ENCODE measurements around the gene DPYD.

Gene DPYD

DNA sequence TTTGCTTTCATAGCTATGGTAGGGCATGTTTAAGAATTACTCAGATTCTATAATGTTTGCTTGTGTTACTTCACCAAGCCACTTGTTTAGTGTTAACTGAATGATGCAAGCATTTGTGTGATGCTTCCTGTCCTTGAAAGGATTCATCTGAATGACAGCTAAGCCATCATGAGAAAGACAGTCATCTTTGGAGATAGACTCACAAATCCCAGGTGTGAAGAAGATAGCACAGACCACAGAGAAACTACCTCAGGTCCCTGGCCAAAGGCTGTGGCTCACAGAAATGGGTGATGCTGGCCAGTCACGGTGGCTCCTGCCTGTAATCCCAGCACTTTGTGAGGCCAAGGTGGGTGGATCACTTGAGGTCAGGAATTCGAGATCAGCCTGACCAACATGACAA is 321.4 kb downstream of the DPYD start:
- no peak for DNase-seq

DNA sequence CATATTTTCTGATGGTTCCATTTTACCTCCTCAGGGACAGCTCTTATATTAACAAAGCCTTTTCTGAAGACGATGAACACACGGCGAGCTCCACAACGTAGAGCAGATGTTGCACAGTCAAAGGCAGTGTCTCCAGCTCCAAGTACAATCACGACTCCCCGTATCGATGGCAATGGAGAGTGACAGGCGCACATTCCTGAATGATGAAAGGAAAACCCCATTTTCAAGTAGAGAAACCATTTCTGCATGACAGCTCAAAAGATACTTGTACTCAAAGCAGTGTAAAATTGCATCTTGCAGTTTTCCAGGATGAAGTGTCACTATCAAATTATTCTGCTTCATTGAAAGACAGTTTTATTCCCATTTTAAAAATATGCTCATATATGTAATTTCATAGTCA is 327.6 kb downstream of the DPYD start:
- DNase-seq, result no peak

DNA sequence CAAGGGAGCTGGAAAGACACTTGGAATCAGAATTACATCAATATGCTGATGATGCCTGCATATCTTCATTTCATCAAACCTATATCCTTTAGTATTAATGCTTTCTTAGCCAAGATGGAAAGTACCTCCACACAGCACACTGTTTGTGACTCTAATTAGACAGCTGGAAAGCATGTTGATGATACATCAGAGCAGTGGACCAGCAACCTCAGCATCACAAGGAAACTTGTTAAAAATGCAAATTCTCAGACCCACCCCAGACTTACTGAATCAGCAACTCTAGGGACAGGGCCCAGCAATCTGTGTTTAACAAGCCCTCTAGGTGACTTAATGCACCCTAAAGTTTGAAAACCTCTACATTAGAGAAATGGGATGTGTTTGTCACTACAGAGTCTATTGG is 332.1 kb downstream of the DPYD start:
- DNase-seq, result no peak

GRCh38 chr1:97581614-97582051 is 339.2 kb downstream of the DPYD start:
- no peak for DNase-seq

GRCh38 chr1:97577613-97578012 is 343.2 kb downstream of the DPYD start:
- no peak for DNase-seq

DNA sequence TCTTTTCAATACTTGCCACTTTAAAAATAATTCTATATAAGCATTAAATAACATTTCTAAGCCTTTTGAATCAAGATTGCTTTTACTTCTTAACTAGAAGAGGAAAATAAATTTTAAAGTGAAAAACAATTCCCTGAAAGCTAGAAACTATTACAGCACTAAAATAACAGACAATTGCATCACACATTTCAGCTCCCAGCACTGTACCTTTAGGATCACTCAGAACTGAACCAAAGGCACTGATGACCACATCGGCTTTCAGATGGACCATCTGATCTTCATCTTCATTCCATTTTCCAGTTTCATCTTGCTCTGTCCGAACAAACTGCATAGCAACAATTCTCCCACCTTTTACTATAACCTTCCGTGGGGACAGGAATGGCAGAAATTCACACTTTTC is 347.3 kb downstream of the DPYD start:
- DNase-seq, result no peak

DNA sequence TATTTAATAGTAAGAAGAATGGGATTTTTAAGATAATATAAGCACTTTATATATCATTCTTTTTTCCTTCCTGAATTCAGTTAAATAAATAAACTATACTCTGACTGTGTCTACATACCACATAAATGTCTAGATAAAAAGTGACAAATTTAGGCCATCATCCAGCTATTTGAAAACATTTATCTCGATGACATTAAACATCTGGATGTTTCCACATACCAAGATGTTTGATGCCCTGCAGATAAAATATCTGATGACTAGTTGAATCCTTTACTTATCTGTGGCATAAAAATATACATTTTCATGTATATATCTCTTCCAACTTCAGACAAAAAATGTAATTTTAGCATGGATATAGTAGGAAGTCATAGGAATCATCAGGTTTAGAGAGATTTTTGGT is 348.3 kb downstream of the DPYD start:
- DNase-seq, result no peak

DNA sequence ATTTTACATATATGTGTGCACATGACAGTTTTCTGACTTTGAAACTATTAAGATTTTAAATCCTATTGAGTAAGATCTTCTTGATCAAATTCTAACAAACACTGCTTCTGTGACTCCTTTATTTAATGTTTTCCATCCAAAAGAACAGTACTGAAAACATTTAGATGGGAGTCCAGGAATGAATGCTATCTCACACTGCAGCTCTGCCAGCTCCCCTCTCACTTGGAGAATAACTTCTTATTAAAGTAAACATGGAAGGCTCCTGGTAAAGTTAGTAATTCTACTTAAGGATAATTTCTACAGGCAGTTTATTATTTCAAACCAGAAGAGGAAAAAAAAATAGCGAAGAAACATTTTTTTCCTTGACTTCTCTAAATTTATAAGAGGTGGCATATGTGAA is 349.1 kb downstream of the DPYD start:
- no peak for DNase-seq

- no peak for DNase-seq
Measured at GRCh38 chr1:97570691-97571090, 350.1 kb downstream of the DPYD start.

DNA sequence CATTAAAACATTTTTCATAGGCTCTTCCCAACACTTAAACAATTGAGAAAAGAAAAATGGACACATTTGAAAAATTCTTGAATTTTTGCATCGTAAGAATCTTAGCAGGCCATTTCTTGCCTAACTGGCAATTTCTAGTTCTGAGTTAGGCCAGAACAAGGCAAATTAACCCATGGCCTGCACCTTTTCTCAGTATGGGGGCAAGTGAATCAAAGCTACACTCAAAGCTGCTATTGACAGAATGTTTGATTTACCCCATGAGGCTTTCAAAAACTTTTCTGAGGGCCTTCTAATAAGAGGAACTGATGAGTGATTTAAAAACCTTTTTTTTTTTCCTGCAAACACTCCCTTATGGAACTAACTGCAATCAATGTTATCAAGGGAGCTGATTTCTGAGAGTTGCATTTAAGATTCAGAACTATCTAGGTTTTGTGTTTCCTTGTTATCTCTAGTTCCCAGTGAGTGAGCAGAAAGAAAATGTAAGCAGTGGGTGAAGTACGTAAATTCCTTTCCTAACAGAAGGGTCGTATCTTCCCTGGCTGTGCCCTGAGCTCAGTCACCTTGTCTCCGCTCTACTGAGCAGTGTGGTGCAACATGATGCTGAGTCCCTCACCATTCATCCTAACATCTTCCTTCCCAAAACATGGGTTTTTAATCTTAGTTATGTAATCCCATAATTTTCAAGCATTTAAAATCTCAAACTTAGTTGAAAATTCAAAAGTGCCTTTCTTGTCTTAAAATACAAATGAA is 353.7 kb downstream of the DPYD start:
- DNase-seq, result no peak

DNA sequence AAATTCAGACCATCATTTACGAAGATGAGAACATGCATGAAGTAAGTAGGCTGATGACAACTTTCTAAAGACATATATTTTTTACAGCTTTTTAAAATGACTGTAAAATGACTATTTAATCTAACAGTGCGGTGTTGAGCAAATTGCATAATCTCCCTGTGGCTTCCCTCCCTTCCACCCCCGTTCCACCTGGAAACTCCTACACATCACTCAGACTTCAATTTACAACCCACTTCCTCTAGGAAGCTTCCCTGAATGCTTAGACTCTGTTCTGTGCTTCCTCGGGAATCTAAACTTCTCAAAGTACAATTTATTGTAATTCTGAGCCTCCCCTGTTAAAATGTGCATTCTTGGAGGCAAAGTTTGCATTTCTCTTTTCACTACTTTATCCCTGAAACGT is 354.9 kb downstream of the DPYD start:
- DNase-seq, result no peak

GRCh38 chr1:97563926-97564325 is 356.9 kb downstream of the DPYD start:
- no peak for DNase-seq

DNA sequence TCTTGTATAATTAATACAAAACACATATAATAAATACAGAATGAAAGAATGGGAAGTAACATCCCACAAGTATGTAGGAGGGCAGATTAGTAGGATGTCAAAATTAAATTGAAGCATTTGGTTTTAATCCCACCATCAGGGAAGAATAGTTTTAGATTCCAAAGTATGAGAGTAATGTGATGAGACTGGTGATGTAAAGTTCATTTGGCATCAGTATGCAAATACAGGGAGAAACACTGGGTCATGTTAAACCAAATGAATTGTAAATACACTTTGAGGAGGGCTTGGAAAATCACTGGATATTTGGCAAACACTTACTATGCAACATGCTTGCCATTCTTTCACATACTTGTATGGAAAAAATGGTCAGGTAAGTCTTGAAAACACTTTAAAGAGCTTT is 358.8 kb downstream of the DPYD start:
- no peak for DNase-seq

DNA sequence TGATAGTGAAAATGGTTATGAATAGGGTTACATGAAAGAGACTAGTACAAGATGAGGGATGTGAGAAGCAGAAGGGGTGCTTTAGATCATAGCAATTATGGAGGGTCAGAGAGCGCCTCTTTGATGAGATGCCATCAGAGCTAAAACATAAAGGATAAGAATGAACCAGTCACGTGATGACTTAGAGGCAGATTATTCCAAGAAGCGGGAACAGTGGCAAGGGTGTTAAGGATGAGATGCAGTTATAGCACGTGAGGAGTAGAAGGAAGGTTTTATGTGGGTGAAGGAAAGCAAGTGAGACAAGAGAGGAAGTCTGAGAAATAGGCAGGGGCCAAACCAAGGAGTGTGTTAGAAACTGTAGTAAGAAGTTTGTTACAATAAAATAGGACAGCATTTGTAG is 360.1 kb downstream of the DPYD start:
- DNase-seq, result no peak

- DNase-seq, result no peak
Measured at GRCh38 chr1:97553971-97554370, 366.9 kb downstream of the DPYD start.

DNA sequence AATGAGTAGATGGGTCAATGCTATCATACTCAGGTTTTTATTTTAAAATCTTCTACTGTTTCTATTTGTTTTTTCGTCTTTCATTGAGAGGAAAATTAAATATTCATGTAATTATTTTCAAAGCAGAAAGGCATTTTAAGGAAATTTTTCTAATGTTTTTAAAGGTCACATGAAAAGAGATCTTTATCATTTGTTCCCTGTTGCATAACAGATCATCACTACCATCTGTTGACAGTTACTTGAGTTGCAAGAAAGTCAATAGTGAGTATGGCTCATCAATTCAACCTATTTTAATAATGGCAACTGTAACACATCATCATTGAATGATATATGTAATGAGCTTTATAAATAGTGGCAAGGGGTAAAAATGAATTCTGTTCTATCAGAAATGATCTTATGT is 369.7 kb downstream of the DPYD start:
- DNase-seq, result no peak

- DNase-seq, result no peak
Measured at GRCh38 chr1:97545446-97545845, 375.4 kb downstream of the DPYD start.

DNA sequence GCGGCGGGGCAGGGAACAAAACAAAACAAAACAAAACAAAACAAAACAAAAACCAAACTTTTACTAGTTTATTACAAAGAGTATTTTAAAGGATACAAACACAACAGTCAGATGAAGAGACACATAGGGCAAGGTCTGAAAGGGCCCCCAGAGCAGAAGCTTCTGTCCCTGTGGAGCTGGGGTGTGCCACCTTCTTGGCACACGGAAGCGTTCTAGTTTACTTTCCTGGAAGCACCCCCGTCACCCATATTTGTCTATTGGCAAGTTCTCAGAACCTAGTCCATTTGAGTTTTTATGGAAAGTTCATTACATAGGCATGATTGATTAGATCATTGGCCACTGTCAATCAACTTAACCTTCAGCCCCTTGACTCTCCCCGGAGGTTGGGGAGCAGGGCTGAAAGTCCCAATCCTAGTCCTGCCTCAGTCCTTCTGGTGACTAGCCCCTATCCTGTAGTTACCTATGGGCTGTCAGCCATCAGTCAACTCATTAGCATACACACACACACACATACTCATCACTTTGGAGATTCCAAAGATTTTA is 380.4 kb downstream of the DPYD start:
- DNase-seq, result no peak

DNA sequence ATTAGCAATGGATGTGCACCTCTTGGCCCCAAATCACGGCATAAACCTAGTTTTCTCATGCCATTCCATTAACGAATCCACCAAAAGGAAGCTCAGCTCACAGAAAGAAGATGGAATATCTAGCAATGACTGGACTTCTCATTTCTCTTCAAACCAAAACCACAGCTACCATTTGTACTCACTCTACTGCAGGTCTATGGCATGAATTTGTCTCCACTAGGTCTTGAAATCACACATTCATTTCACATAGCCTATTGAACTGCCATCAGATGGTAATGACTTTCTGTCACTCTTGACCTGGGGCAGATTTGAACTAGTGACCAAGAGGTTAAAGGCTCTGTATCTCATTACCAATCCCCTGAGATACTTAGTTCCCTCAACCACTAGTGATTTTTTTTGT is 382.7 kb downstream of the DPYD start:
- DNase-seq, result no peak

DNA sequence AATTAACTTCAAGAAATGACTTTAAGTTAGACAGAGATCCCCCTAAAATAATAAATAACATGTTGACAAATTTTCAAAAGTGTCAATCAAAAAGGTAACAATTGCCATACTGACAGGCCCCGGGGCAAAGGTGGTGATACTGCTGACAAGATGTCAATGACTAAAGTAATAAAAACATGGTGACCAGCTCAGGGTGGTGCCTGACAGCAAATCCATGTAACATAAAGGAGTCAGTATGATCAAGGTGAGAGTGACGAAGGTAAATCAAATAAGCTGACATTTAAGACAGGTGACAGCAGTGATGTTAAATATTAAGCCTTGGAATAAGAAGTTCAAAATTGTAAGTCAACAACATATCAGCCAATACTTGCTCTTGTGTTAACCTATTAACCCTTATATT is 387.5 kb downstream of the DPYD start:
- DNase-seq, result no peak

DNA sequence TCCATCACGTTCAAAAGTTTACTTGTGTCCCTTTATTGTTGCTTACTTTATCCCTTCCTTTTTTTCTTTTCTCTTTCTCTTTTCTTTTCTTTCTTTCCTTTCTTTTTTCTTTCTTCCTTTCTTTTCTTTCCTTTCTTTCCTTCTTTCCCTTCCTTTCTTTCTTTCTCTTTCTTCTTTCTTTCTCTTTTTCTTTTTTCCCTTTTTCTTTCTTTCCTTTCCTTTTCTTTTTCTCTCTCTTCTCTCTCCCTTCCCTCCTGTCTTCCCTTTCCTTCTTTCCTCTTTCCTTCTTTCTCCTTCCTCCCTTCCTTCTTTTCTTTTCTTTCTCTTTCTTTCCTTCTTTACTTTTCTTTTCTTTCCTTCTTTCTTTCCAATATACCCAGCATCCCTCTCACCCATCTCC is 391.2 kb downstream of the DPYD start:
- DNase-seq, result no peak

DNA sequence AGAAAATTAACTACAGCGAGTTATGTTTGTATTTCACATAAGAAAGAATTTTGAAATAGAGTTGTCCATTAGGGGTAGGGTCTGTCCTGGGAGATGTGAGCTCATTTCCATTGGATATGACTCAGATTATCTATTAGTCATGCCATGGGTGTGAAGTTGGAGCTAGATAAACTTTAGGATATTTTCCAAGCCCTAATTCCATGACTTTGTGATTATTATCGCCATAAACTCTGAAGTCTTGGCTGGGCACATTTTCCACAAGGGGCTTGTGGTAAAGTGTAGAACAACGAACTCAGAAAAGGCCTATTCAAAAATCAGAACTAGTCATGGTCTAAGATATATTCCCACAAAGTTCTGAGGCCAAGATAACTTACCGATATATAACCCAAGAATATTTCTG is 396.6 kb downstream of the DPYD start:
- no peak for DNase-seq

- no peak for DNase-seq
Measured at GRCh38 chr1:97516588-97516987, 404.2 kb downstream of the DPYD start.

- DNase-seq, result no peak
Measured at GRCh38 chr1:97508653-97509218, 412.1 kb downstream of the DPYD start.

DNA sequence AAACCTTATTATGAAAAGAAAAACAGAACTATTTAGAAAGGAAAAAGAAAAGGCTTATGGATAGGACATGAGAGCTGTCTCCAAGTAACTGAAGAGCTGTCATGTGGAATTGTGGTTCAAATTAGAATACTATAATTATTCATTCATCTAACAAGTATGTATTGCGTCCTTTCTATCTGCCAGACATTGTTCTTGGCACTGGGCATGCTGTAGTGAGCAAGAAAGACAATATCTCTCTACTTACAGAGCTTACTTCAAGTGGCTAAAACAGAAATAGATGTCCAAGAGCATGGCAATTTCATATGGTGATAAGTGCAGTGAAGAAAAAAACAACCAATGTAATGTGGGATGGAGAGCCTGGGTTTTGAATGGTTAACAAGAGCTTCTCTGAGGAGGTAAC is 413.0 kb downstream of the DPYD start:
- DNase-seq, result no peak

All from activated CD4-positive, CD25-positive, alpha-beta regulatory T cell treated with anti-CD3 and anti-CD28 coated beads, Interleukin-2, amount 50 U/mL, for 72 hours (primary cell).